Measurements from ENCODE around the gene OCRL.

- no peak for TF ChIP-seq POLR2AphosphoS5 (IDR thresholded peaks at IDR 0.05; ENCODE audit: low read depth, low read length)
- TF ChIP-seq TAF1 (IDR thresholded peaks at IDR 0.05; ENCODE audit: borderline replicate concordance, insufficient read depth, low read length) = no peak
- TF ChIP-seq SIN3A (IDR thresholded peaks at IDR 0.05; ENCODE audit: borderline replicate concordance, insufficient read depth, low read length) = no peak
These were observed 66.9 kb downstream of the OCRL start for GRCh38 chrX:129606918-129607317.
